K562 (cell line): ENCODE data around the gene MAB21L3. TPM values are rescaled to one million over a fixed set of nuclear protein-coding genes. Genes with fewer than 3 reads are reported as not detected.

Source experiments
- CCNT2 ChIP-seq: IDR thresholded peaks from 2 replicates; pipeline ENCODE4 v1.6.1; 2011; ENCODE audit warnings: borderline replicate concordance, low read depth, mild to moderate bottlenecking, moderate library complexity, mixed read lengths, low read length; ENCODE audit not compliant: insufficient read length; ENCODE audit errors: extremely low read depth
- EHMT2 ChIP-seq: fragments of 450-650 bp; IDR thresholded peaks from 2 replicates; pipeline ENCODE4 v1.6.1; 2018; ENCODE audit warnings: antibody characterized with exemption
- FOXA3 ChIP-seq, 2 experiments: fragments of 450-650 bp in 1 of 2; sonication (generic) in 1 of 2; formaldehyde crosslinking; IDR thresholded peaks in 1 of 2; conservative IDR thresholded peaks in 1 of 2; 2 replicates each; pipeline versions ENCODE4 v1.4.0 to v1.8.0; 2020 to 2022; ENCODE audit warnings: mild to moderate bottlenecking in 2 of 2, missing genetic modification reagents in 1 of 2
- MCM5 ChIP-seq: fragments of 450-650 bp; IDR thresholded peaks from 2 replicates; pipeline ENCODE4 v1.6.1; 2016; ENCODE audit warnings: low read depth
- SP2 ChIP-seq: IDR thresholded peaks from 2 replicates; pipeline ENCODE4 v1.6.1; 2011; ENCODE audit warnings: mild to moderate bottlenecking, low read depth, low read length, moderate library complexity; ENCODE audit not compliant: poor library complexity, severe bottlenecking; ENCODE audit errors: extremely low read depth
- TEAD4 ChIP-seq, 2 experiments: sonication (generic) in 1 of 2; formaldehyde crosslinking in 1 of 2; IDR thresholded peaks; 2 replicates each; pipeline versions ENCODE4 v1.6.1 to v1.8.0; 2012 to 2022; ENCODE audit warnings: borderline replicate concordance in 1 of 2, inconsistent platforms in 1 of 2, low read length in 1 of 2, mild to moderate bottlenecking in 1 of 2, missing genetic modification reagents in 1 of 2
- THRAP3 ChIP-seq: fragments of 450-650 bp; IDR thresholded peaks from 2 replicates; pipeline ENCODE4 v1.6.1; 2016; ENCODE audit warnings: mild to moderate bottlenecking, inconsistent platforms, borderline replicate concordance
- ZBTB12 ChIP-seq: fragments of 250-450 bp; sonication (Bioruptor Pico); IDR thresholded peaks from 2 replicates; pipeline ENCODE4 v1.4.0; 2020
- ZNF253 ChIP-seq: fragments of 250-450 bp; sonication (Bioruptor Pico); conservative IDR thresholded peaks from 2 replicates; pipeline ENCODE4 v1.6.1; 2021; ENCODE audit warnings: mild to moderate bottlenecking
- polyA plus RNA-seq, 8 experiments: library from polyadenylated mRNA; depleted of rRNA in 4 of 8; stranded (reverse) in 5 of 8; unstranded in 3 of 8; fragments of >200 nt; fragmentation: Nextera tagmentation in 2 of 8; fragmentation: Illumina TruSeq in 1 of 8; extraction: Ambion mirVana in 2 of 8; extraction: Trizol in 1 of 8; gene quantifications; 2 replicates each; pipeline versions ENCODE4 v1.2.1 to v1.2.3, GENCODE V29; 2011 to 2014; ENCODE audit warnings: inconsistent platforms in 1 of 8, missing spikeins in 1 of 8
- total RNA-seq, 7 experiments: library from RNA; depleted of rRNA in 6 of 7; stranded (reverse); fragments of >200 nt in 6 of 7; fragmentation: Illumina TruSeq in 2 of 7; extraction: Trizol in 2 of 7; gene quantifications; 2 replicates each; pipeline versions ENCODE4 v1.2.1 to v1.2.3, GENCODE V29; 2011 to 2021; ENCODE audit warnings: low replicate concordance in 1 of 7

MAB21L3 gene
- total and polyA plus RNA-seq, 9 of the 15 experiments (the other 6 are each of a cell fraction or from before 2014, with no cell fraction given), result not detected

DNA sequence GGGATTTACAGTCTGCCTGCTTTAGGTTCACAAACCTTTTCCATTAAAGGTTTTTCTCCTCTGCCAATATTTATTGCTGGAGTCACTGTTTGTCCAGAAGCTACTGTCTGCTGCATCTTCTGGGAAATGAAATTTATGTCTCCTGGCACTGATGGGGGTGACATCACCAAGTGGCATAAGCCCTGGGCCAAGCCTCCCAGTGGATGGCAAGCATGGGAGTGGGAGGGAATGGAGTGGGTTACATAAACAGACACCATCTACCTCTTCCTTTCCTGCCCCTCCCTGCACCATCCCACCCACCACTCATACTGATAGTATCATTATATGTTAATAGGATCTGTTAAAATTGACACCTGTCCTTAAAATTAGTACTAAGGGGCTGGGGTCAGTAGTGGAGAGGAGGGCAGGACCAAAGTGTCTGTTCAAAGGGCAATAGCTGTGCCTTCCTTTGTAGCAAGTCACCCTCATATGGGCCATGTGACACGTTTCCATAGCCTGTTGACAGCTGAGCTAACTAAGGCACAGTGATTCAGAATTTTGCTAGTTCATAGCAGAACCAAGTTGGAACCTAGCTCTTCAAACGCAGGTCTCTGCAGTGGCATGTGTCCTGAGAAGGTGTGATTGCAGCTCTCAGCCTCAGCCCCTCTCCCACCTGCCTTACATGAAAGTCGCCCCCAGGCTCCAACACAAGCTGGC is 71.0 kb downstream of the MAB21L3 start (continued):
- TF ChIP-seq CCNT2, result no peak
- no peak for TF ChIP-seq FOXA3 (CRISPR knock-in tag; conservative IDR thresholded peaks at IDR 0.05 in 1 of 2, IDR thresholded peaks at IDR 0.05 in 1 of 2)
- no peak for TF ChIP-seq TEAD4 (IDR thresholded peaks at IDR 0.05; ENCODE audit: low read length)
- TF ChIP-seq TEAD4 (CRISPR knock-in tag; IDR thresholded peaks at IDR 0.05; ENCODE audit: borderline replicate concordance), result no peak
- no peak for TF ChIP-seq ZBTB12 (CRISPR knock-in tag)
- TF ChIP-seq EHMT2, result no peak
- TF ChIP-seq SP2, result no peak
- no peak for TF ChIP-seq MCM5
- no peak for TF ChIP-seq ZNF253 (CRISPR knock-in tag)
- no peak for TF ChIP-seq THRAP3

Other genes with a start within 250 kb of the MAB21L3 start
- 0.36 and 1.5 TPM in 2 replicates for gene SLC22A15, start 134.9 kb upstream of the MAB21L3 start, total RNA-seq (2014; rRNA removed)
- 1.2 and 2.3 TPM in 2 replicates for gene SLC22A15, start 134.9 kb upstream of the MAB21L3 start, total RNA-seq (2014; rRNA removed; fragmentation: Illumina TruSeq; extraction: Trizol)
- 2.1 and 2.3 TPM in 2 replicates for gene SLC22A15, start 134.9 kb upstream of the MAB21L3 start, total RNA-seq (2015; rRNA removed; fragmentation: Illumina TruSeq; extraction: Trizol)
- 2.4 and 2.7 TPM in 2 replicates for gene SLC22A15, start 134.9 kb upstream of the MAB21L3 start, total RNA-seq (2021)
- 0.24 and 0.35 TPM in 2 replicates for gene SLC22A15, start 134.9 kb upstream of the MAB21L3 start, polyA plus RNA-seq (2011; rRNA removed)
- 1.4 and 1.7 TPM in 2 replicates for gene SLC22A15, start 134.9 kb upstream of the MAB21L3 start, polyA plus RNA-seq (2014; fragmentation: Illumina TruSeq; extraction: Trizol)
- gene SLC22A15, start 134.9 kb upstream of the MAB21L3 start, polyA plus RNA-seq (2014; fragmentation: Nextera tagmentation; extraction: Ambion mirVana), result under 1 TPM; 0.35 to 0.52 TPM
- gene SLC22A15, start 134.9 kb upstream of the MAB21L3 start, polyA plus RNA-seq (2014; rRNA removed), result 1.00 and 2.7 TPM in 2 replicates